IPS-NIHi11 (cell line): Measurements from ENCODE around the gene CYTL1.
A peak's percentile ranks its signal among the peaks of the same experiment; 100 is the strongest.
"Not testable (repeated sequence)": the region's sequence is repeated elsewhere in the genome, so short reads cannot be mapped to it uniquely, and the experiment has no call there.

Source experiments
- DNase-seq: peaks from one replicate; pipeline ENCODE4 v3.0.0; 2012; ENCODE audit warnings: mixed read lengths, low spot score

Gene CYTL1

DNA sequence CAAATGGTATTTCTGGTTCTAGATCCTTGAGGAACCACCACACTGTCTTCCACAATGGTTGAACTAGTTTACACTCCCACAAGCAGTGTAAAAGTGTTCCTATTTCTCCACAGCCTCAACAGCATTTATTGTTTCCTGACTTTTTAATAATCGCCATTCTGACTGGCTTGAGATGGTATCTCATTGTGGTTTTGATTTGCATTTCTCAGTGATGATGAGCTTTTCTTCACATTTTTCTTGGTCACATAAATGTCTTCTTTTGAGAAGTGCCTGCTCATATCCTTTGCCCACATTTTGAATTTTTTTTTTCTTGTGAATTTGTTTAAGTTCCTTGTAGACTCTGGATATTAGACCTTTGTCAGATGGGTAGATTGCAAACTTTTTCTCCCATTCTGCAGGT, 22.3 kb downstream of the CYTL1 start:
- DNase-seq, result not testable (repeated sequence)

DNA sequence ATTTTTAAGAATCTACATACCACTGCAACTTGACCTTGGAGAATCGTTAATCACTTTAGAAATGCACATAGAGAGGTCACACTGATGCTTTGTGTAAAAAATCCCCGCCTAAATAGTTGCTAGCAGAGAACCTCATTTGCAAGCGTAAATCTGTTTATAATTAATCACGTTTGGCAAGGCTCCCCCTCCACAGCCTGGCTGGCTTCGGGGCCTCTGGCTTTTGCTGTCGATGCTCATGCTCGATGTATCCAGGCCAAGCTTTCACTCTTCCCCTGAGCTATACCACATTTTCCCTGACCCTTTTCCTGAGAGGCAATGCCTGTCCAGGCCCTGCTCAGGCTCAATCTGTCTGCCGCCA, 23.4 kb downstream of the CYTL1 start:
- no peak for DNase-seq

DNA sequence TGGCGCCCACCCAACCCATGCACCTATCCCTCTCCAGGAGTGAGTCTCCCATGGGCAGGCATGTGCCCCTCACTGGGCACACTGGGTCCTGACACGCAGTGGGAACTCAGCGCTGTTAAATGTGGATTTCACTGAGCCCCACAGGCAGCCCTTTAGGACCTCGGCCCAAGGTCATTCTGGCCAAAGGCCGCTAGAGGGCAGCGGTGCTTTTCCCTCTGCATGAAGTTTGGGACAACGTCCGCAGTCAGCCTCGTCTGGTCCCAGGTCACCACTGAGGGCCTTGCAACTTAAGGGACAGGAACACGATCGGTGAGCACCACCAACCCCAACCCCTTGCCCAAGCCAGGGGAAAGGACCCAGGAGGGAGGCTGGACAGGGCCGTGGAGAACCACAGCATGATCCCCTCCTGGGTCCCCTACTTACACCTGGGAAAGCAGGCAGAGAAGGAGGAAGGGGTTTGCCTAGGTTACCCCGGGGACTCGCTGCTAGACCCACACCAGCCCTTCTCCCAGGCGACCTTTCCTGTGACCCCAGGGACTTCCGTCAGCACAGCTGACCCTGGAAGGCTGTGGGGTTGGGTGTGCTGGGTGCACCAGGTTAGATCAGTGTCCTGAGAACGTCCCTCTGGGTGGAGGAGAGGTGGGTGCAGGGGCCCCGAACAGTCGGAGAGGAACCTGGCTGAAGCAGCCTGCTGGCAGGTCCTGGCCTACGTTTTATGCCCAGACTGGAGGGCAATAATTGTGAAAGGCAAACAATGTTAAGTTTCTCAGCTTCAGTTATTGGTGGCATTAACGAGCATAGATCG, 24.0 kb downstream of the CYTL1 start:
- DNase-seq, result peak; percentile 90

DNA sequence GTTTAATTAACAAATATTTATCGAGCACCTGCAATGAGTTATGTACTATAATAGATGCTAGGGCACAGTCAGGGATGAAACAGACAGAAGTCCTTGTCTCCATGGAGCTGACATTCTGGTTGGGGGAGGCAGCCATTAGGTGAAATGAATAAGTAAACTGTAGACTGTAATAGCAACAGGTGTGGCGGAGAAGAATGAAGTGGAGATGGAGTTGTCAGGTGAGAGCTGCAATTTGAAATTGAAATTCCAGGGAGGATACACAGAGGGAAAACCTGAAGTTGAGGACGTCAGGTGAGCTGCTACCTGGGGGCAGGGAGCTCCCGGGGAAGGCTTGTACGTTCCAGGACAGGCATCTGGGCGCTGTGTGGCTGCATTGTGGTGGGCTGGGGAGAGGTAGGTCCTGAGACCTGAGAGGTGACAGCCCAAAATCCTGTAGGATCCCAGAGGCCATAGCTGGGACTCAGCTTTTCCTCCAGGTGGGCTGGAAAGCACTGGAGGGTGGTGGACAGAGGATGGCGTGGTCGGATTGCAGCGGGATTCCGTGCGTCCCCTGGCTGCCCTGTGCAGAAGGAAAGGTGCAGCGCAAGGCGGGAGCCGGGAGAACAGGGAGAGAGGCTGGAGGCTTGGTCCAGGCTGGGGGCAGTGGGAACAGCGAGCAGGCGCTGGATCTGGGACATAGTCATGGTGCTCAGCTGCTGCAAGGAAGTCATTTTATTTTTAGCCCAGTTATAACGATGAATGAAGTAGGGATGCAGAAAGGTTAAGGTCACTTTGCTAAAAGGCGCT, 24.8 kb downstream of the CYTL1 start:
- DNase-seq, result no peak

DNA sequence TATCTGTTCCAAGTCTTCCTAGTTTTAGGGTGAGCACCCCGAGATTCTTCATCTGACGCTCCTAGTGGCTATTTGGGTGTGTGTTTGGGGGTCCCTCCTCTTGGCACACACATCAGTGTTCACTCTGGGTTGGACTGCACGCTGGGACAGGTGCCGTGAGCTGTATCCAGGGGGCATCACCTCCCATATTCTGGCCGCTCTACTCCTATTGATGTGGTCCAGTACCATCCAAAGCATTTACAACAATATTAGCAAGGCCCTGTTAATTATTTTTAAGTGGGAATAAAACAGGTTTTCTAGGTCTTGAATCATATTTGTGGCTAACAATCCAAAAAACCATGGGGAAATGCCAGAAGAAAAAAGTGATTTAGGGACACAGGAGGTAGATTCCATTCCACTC, 26.4 kb downstream of the CYTL1 start:
- DNase-seq, result no peak

DNA sequence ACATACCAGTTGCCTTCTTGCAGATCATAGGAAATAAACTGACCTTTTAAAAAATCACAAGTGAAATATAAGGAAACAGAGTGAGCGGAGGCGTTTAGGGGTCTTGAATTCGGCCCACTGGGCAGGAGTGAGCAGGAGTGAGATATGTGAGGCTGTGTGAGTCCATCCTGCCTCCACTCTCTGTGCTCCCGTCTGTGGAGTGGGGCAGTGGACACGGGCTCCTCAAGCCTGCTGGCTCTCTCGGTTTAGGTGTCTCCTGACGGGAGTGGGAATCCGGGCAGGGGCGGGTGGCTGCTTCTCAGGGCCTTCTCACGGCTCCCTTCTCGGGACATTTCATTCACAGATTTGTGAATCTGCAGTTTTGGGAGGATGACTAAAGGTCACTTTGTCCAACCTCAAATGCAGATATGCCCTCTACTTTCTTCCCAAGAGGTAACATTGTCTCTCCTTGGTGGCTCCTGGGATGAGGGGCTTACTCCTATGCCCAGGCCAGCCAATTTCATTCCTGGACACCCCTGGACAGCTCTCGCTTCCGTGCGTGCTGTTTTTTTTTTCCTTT, 27.6 kb downstream of the CYTL1 start:
- DNase-seq, result no peak

DNA sequence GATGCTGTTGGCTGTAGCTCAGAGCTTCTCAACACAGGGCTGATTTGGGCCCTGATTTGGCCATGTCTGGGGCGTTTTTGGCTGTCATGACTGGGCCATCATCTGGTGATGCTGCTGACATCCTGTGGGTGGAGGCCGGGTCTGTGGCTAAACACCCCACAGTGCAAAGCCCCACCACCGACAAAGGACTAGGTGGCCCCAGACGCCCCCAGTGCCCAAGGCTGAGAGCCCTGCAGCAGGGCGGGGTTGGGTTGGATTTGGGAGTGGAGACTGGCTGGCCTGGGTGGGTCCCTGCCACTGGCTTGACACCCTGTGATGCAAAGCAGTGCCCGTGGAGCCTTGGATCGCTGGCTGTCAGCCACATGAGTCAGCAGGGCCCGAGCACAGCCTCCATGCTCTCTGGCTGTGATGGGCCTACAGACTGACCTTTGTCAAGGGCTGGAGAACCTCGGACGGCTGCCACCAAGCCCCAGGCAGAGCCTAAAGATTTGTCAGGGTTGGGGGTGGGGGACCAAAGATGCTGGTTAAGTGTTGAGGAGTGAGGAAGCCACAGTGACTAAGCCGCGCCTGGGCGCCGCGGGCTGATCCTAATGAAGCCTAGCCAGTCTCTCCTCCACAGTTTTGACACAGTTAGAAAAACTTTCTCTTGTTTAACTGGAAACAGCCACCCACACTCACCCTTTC, 28.3 kb downstream of the CYTL1 start:
- DNase-seq, result no peak

DNA sequence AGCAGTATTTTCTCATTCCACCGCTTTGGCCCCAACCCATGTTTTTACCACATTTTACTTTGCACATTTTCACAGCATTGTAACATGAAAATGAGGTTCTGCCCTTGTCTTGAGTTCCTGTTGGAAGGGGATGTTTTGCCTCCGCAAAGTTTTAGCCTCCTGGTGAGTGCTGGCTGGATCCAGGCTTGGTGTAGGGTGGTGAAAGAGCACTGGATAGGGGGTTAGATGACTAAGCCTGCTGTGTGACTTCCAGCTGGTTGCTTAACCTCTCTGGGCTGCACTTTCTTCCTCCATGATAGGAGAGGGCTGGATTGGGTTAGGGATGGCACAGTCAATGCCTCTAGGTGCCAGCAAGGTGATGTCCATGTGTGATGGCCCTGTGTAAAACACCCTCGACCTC, 28.9 kb downstream of the CYTL1 start:
- no peak for DNase-seq

DNA sequence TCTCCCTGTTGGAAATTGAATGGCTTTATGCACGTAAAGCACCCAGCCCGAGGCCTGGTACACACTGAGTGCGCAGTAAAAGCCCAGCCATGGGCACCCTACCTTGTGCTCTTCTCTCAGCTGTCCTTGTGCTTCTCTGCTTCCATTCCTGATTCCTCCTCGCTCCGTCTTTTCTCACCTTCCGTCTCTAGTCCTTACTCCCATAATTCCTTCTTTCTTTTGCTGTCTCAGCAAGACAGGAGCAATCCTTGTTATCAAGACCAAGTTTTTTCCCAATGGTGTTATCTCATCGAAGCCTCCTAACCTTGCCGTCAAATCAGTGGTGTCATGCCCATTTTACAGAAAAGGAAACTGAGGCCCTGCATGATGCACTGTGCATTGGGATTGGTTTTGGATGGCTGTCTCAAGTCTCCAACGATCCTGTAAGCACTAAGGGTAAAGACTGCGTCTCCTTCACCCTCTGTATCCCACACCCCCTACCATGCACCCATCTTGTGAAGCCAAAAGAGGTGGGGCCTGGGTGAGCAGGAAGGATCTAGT, 30.1 kb downstream of the CYTL1 start:
- DNase-seq, result no peak

DNA sequence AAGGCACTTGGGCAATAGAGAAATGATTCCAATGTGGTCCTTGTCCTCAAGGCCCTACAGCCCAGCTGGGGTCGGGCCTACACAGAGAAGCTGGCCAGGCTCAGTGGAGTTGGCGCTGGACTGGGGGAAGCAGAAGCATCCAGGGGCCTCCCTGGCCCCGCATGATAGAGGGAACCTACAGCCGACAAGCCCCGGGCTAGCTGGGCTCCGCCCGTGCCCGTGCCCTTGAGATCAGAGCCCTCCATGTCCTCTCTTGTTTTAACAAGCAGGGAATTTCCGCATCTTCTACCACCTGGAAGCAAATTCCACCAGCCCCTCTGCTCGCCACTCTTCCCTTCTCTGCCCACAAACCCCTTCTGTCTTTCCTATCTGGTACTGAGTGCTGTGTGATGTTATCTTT, 31.6 kb downstream of the CYTL1 start:
- DNase-seq, result no peak

DNA sequence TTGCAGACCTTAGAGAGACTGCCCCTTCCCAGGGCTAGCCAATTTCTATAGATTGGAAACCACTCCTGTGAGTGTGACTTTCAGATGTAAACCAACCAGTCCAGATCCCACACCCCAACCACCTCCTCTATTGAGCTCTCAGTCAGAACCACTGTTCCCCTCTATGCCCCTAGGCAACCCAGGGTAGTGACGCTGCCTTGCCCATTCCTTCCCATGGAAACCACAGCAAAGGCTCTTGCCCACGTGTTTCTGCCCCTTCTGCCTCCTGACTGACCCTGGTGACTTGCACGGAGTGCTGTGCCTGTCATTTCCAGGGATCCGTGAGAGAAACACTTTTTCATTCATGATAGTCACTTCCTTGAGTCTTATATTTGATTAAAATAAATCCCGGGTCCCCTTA, 32.4 kb downstream of the CYTL1 start:
- DNase-seq, result no peak

DNA sequence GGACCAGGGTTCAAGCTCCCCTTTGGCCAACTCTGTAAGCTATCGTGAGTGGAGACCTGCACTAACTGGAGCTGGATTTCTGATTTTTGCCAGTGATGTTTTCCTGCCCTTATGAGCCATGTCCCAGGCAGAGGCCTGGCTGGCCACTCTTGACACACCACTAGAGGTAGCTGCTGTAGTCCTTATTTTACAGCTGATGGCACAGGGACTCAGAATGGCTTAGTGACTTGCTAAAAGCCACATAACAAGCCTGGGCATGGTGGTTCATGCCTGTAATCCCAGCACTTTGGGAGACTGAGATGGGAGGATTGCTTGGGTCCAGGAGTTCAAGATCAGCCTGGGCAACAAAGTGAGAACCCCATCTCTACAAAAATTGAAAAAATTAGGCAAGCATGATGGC, 33.4 kb downstream of the CYTL1 start:
- no peak for DNase-seq

DNA sequence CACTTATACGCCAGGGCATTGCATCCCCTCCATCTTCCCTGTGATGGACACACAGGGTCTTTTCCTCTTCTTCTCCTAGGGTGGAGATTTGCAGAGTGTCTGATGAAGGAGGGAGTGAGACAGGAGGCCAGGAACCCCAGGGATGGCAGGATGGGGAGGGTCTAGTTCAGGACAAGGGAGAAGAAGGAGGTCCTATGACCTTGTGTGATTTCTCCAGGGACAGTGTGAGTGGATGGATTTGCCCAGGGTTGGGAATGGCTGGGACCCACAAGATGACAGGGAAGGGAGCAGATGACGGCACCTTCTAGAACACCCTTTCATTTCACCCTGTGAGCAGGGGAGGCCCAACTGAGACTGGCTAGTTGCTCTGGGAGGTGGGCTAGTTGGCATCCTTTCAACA, 34.2 kb downstream of the CYTL1 start:
- DNase-seq, result no peak

DNA sequence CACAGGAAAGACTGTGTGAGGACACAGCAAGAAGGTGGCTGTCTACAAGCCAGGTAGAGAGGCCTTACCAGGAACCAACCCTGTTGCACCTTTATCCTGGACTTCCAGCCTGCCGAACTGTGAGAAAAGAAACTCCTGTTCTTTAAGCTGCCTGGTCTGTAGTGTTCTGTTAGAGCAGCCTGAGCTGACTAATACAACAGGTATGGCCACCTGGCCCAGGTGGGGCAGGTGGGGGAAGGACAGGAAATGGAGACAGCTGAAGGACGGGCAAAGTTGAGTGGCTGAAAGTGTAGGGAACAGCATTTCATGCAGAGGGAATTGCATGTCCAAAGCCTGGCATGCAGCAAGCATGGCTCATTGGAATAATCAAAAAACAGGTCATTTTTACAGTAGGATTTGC, 35.1 kb downstream of the CYTL1 start:
- DNase-seq, result no peak

DNA sequence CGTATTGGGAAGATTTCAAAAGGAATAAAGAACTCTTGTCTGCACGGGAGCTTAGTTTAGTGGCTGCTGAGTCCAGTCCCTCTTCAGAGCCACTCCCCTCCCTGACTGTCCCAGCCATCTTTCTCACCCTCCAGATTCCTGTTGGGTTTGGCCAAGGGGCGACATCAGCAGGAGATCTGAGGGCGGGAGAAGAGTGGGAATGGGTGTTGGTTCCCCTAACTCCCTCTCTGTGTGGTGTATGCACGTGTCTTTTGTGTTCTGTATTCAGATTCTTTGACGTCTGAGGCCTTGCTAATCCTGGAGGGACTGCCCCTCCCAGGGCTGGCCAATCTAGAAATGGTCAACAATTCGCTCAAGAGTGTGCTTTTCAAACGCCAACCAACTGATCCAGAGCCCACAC, 37.4 kb downstream of the CYTL1 start:
- DNase-seq, result no peak

DNA sequence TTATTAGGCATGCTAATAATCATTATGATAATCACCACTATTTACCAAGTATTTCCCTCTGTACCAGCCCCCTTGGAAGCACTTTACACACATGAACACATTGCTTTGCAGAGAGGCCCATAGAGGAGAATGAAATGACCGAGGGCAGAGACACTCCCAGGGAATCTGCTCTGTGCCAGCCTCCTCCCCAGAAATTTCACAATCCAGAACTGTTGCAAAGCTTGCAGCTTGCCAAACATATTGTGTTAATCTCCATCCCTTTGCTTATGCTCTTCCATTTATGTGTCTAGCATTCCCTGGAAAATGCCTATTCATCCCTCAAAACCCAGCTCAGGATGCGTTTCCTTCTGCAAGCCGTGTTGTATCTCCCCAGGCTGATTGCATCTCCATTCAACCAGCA, 37.8 kb downstream of the CYTL1 start:
- no peak for DNase-seq

DNA sequence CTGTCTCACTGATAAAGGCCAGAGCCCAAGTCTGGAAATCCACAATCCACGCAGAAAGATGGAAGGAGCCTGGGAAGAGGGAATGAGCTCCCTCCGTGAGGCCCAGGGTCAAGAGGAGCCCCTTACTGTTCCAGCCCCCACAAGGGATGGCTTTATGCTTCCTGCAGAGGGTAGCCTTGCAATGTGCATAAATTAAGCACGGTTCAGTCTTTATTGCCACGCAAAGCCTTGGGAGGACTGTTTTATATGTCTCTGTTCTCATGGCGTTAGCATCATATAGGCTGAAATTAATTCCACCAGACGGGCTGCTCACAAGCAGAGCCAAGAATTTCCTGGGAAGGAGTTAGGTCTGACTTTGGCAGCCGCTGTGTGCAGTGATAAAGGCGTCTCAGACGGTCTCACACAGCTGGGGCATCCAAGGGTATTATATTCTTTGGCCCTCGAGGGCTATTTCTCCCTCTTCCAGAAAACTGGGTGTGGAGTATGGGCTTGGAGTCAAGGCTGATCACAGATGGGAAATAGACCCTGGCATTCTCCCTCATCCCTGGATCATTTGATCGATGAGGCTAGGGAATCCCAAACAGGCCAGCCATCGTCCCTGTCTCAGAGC, 38.5 kb downstream of the CYTL1 start:
- DNase-seq, result no peak

DNA sequence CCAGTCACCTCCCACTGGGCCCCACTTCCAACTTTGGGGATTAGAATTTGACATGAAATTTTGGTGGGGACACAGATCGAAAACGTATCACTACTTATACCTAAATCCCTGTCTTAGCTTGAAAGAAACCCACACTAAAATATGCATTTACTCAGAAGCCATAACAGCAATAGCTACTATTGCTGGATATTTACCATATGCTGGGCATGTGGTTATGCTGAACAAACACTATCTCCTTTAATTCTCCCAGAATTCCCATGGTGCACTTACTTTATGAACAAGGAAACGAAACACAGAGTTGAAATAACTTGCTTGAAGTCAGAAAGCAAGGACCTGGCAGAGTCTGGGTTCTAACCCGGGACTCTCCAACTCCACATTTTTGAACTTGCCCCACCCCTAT, 39.3 kb downstream of the CYTL1 start:
- DNase-seq, result no peak

DNA sequence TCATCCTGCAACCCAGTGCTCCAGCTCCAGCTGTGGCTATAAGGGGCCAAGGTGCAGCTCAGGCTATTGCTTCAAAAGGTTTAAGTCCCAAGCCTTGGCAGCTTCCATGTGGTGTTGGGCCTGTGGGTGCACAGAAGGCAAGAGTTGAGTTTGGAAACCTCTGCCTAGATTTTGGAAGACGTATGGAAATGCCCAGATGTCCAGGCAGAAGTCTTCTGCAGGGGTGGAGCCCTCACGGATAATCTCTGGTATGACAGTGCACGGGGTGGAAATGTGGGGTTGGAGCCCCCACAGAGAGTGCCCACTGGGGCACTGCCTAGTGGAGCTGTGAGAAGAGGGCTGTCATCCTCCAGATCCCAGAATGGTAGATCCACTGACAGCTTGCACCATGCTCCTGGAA, 44.5 kb downstream of the CYTL1 start:
- DNase-seq, result no peak

DNA sequence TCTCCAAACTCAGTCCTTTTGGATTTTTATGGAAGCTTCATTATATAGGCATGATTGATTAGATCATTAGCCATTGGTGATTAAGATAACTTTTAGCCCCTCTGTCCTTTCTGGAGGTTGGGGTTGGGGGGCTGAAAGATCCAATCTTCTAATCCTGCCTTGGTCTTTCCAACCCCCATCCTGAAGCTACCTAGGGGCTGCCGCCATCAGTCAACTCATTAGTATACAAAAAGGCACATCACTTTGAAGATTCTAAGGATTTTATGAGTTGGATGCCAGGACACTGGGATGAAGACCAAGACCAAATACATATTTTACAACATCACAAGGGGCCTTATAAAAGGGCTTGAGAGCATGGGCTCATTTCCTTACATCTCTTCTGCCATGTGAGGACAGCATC, 47.5 kb downstream of the CYTL1 start:
- no peak for DNase-seq

DNA sequence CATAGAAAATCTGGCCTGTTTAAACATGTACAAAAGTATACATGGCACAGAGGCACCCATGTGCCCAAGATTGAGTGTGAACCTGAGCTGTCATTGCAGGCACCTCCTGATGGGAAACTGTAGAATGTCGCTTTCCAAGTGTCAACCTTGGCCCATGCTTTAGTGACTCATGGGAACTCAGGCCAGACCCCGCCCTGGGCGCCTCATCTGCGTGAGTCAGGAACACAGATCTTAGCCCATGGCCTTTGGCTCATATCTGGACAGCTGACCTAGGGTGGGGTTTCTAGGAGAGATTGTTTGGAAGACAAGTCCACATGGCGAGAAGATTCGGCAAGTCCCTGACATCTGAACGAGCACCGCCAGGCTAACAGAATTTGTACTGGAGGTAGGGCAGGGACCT, 50.0 kb downstream of the CYTL1 start:
- no peak for DNase-seq

DNA sequence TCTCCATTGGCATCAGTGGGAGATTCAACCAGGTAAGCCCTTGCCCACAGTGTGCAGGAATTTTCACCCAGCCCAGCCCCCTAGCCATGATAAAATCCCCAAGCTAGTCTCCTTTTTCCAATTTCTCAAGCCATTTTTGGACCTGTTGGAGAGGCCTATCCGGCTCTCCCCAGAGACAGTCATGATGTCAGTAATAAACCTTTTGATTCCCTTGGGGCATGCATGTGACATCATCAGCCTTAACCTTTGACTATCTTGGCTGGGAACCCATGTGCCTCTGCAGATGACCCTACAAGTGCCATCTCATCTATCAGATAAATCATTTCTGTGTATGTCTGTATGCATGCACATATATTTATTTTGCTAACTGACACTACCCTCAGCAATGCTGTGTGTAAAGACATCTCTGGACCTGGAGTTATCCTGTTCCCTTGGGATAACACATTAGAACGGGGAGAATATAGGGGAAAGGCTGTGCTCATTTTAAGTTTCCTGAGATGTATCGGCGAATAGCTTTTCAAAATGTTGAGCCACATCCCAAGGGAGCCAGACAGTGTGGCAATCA, 51.0 kb downstream of the CYTL1 start:
- no peak for DNase-seq
